HepG2 (cell line): ENCODE data around the gene SETD1A. TPM values are rescaled to one million over a fixed set of nuclear protein-coding genes. Genes with fewer than 3 reads are reported as not detected.

ENCODE experiments used
- CCDC6 ChIP-seq: sonication (generic); formaldehyde crosslinking; IDR thresholded peaks from 2 replicates; pipeline ENCODE4 v1.8.1; 2022; ENCODE audit warnings: mild to moderate bottlenecking, missing genetic modification reagents, moderate library complexity
- DMAP1 ChIP-seq: IDR thresholded peaks from 2 replicates; pipeline ENCODE4 v1.6.1; 2016
- HNF4A ChIP-seq: sonication (generic); formaldehyde crosslinking; IDR thresholded peaks from 2 replicates; pipeline ENCODE4 v1.4.0; 2020; ENCODE audit warnings: missing genetic modification reagents
- KLF12 ChIP-seq: sonication (generic); formaldehyde crosslinking; IDR thresholded peaks from 2 replicates; pipeline ENCODE4 v1.4.0; 2020; ENCODE audit warnings: missing genetic modification reagents, borderline replicate concordance
- KLF16 ChIP-seq, 2 experiments: sonication (generic) in 1 of 2; formaldehyde crosslinking in 1 of 2; IDR thresholded peaks; 2 replicates each; pipeline versions ENCODE4 v1.6.1 to v1.8.0; 2016 to 2023; ENCODE audit warnings: missing genetic modification reagents in 2 of 2, missing compliant biosample characterization in 1 of 2
- NPAS2 ChIP-seq: sonication (generic); formaldehyde crosslinking; IDR thresholded peaks from 2 replicates; pipeline ENCODE4 v1.8.0; 2022; ENCODE audit warnings: mild to moderate bottlenecking, missing genetic modification reagents, borderline replicate concordance
- NR2F1 ChIP-seq, 2 experiments: fragments of 450-650 bp in 1 of 2; formaldehyde crosslinking in 1 of 2; IDR thresholded peaks; 2 replicates each; pipeline versions ENCODE4 v1.5.0 to v1.6.1; 2016 to 2020; ENCODE audit warnings: mild to moderate bottlenecking in 1 of 2, missing compliant biosample characterization in 1 of 2, missing genetic modification reagents in 1 of 2, moderate library complexity in 1 of 2
- RORA ChIP-seq: sonication (generic); formaldehyde crosslinking; IDR thresholded peaks from 2 replicates; pipeline ENCODE4 v1.5.0; 2020; ENCODE audit warnings: mild to moderate bottlenecking, missing genetic modification reagents, moderate library complexity
- ZBTB8A ChIP-seq: sonication (generic); formaldehyde crosslinking; IDR thresholded peaks from 2 replicates; pipeline ENCODE4 v1.4.0; 2020; ENCODE audit warnings: mild to moderate bottlenecking, low read depth, missing genetic modification reagents, borderline replicate concordance
- ZMYM4 ChIP-seq: sonication (generic); formaldehyde crosslinking; IDR thresholded peaks from 2 replicates; pipeline ENCODE4 v1.8.1; 2023; ENCODE audit warnings: mild to moderate bottlenecking, missing genetic modification reagents
- ZNF724P ChIP-seq: sonication (generic); formaldehyde crosslinking; IDR thresholded peaks from 2 replicates; pipeline ENCODE4 v1.8.0; 2022; ENCODE audit warnings: missing genetic modification reagents, borderline replicate concordance
- ZNF850 ChIP-seq: sonication (generic); formaldehyde crosslinking; conservative IDR thresholded peaks from 2 replicates; pipeline ENCODE4 v1.9.0; 2021; ENCODE audit warnings: mild to moderate bottlenecking, missing genetic modification reagents
- ZSCAN12 ChIP-seq: sonication (generic); formaldehyde crosslinking; IDR thresholded peaks from 2 replicates; pipeline ENCODE4 v1.9.0; 2021; ENCODE audit warnings: mild to moderate bottlenecking, missing genetic modification reagents
- polyA plus RNA-seq, 8 experiments: library from polyadenylated mRNA; depleted of rRNA in 3 of 8; stranded (reverse) in 7 of 8; unstranded in 1 of 8; fragments of >200 nt; fragmentation: Illumina TruSeq in 4 of 8; extraction: Trizol in 4 of 8; gene quantifications; 2 replicates each; pipeline versions ENCODE4 v1.2.1 to v1.2.3, GENCODE V29; 2011 to 2016; ENCODE audit warnings: low read depth in 4 of 8, missing spikeins in 1 of 8, mixed read lengths in 1 of 8; ENCODE audit not compliant: insufficient read depth in 1 of 8
- total RNA-seq, 5 experiments: library from RNA; depleted of rRNA; stranded (reverse); fragments of >200 nt; fragmentation: Illumina TruSeq; extraction: Trizol; gene quantifications; 2 replicates each; pipeline ENCODE4 v1.2.3, GENCODE V29; 2016; ENCODE audit warnings: low read depth in 1 of 5
- TF ChIP-seq, protein P1 (sequence below): sonication (generic); formaldehyde crosslinking; IDR thresholded peaks from 2 replicates; pipeline ENCODE4 v1.5.0; 2020; ENCODE audit warnings: mild to moderate bottlenecking, missing genetic modification reagents, borderline replicate concordance
- TF ChIP-seq, protein P2 (sequence below): sonication (generic); formaldehyde crosslinking; IDR thresholded peaks from 2 replicates; pipeline ENCODE4 v1.4.0; 2020; ENCODE audit warnings: mild to moderate bottlenecking, missing genetic modification reagents, borderline replicate concordance
- TF ChIP-seq, protein P3 (sequence below): IDR thresholded peaks from 2 replicates; pipeline ENCODE4 v1.6.1; 2018; ENCODE audit warnings: missing genetic modification reagents
- TF ChIP-seq, protein P4 (sequence below): sonication (generic); formaldehyde crosslinking; IDR thresholded peaks from 2 replicates; pipeline ENCODE4 v1.4.0; 2020; ENCODE audit warnings: mild to moderate bottlenecking, missing genetic modification reagents

The SETD1A gene
- total and polyA plus RNA-seq, 2 of the 13 experiments (the other 11 are each of a cell fraction or from before 2014, with no cell fraction given), result 3.8 to 5.6 TPM

DNA sequence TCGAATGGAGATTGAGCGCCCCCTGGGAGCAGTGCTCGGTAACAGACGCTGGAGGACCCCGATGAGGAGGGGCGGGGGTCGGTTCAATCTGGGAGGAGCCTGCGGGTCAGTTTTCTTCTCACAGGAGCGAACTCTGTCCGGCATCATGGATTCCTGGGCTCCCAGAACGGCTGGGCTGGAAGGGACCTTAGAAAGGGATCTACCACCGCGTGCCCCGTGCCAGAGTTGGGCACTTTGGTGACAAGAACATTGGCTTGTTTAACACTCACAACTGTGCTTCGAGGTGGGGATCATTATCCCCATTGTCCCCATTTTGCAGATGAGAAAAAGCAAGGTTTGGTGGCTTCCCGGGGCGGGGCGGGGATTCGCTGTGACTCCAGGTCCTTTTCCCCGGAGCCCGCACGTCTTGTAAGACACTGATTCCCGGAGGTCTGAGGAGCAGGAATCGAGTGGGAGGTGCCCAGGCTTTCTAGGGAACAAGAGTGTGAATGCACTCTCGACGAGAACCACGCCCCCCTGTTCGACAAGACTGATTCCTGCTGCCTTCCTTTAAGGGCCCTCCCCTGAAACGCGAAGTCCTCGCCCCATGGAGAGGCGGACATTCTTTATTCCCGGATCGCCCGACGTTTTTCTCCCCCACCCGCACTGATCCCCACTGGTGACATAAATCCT lies 35.7 kb upstream of the SETD1A start (continued):
- TF ChIP-seq, protein P1, sequence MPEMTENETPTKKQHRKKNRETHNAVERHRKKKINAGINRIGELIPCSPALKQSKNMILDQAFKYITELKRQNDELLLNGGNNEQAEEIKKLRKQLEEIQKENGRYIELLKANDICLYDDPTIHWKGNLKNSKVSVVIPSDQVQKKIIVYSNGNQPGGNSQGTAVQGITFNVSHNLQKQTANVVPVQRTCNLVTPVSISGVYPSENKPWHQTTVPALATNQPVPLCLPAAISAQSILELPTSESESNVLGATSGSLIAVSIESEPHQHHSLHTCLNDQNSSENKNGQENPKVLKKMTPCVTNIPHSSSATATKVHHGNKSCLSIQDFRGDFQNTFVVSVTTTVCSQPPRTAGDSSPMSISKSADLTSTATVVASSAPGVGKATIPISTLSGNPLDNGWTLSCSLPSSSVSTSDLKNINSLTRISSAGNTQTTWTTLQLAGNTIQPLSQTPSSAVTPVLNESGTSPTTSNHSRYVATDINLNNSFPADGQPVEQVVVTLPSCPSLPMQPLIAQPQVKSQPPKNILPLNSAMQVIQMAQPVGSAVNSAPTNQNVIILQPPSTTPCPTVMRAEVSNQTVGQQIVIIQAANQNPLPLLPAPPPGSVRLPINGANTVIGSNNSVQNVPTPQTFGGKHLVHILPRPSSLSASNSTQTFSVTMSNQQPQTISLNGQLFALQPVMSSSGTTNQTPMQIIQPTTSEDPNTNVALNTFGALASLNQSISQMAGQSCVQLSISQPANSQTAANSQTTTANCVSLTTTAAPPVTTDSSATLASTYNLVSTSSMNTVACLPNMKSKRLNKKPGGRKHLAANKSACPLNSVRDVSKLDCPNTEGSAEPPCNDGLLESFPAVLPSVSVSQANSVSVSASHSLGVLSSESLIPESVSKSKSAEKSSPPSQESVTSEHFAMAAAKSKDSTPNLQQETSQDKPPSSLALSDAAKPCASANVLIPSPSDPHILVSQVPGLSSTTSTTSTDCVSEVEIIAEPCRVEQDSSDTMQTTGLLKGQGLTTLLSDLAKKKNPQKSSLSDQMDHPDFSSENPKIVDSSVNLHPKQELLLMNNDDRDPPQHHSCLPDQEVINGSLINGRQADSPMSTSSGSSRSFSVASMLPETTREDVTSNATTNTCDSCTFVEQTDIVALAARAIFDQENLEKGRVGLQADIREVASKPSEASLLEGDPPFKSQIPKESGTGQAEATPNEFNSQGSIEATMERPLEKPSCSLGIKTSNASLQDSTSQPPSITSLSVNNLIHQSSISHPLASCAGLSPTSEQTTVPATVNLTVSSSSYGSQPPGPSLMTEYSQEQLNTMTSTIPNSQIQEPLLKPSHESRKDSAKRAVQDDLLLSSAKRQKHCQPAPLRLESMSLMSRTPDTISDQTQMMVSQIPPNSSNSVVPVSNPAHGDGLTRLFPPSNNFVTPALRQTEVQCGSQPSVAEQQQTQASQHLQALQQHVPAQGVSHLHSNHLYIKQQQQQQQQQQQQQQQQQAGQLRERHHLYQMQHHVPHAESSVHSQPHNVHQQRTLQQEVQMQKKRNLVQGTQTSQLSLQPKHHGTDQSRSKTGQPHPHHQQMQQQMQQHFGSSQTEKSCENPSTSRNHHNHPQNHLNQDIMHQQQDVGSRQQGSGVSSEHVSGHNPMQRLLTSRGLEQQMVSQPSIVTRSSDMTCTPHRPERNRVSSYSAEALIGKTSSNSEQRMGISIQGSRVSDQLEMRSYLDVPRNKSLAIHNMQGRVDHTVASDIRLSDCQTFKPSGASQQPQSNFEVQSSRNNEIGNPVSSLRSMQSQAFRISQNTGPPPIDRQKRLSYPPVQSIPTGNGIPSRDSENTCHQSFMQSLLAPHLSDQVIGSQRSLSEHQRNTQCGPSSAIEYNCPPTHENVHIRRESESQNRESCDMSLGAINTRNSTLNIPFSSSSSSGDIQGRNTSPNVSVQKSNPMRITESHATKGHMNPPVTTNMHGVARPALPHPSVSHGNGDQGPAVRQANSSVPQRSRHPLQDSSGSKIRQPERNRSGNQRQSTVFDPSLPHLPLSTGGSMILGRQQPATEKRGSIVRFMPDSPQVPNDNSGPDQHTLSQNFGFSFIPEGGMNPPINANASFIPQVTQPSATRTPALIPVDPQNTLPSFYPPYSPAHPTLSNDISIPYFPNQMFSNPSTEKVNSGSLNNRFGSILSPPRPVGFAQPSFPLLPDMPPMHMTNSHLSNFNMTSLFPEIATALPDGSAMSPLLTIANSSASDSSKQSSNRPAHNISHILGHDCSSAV (CRISPR knock-in tag), result 0 out of 2 replicates have a peak, but pooled peaks have one; percentile 56
- TF ChIP-seq HNF4A (CRISPR knock-in tag) (peak; percentile 26; the same call in 1 of the 2 replicates), CCDC6 (peak; percentile 67; the same call in 1 of the 2 replicates), NPAS2 (CRISPR knock-in tag) (no peak), RORA (CRISPR knock-in tag) (no peak), NR2F1 (CRISPR knock-in tag; IDR thresholded peaks at IDR 0.05) (no peak), ZBTB8A (CRISPR knock-in tag) (no peak), KLF12 (CRISPR knock-in tag) (0 out of 2 replicates have a peak, but pooled peaks have one; percentile 13), ZNF850 (CRISPR knock-in tag) (peak; percentile 94), ZSCAN12 (CRISPR knock-in tag) (no peak), KLF16 (CRISPR knock-in tag; IDR thresholded peaks at IDR 0.05) (peak in 1 of 2 experiments; percentile 64; a peak in 2 of 4 replicates), DMAP1 (CRISPR knock-in tag) (no peak), ZNF724P (no peak), ZMYM4 (CRISPR knock-in tag) (peak; percentile 28; the same call in 1 of the 2 replicates)
- TF ChIP-seq, protein P2, sequence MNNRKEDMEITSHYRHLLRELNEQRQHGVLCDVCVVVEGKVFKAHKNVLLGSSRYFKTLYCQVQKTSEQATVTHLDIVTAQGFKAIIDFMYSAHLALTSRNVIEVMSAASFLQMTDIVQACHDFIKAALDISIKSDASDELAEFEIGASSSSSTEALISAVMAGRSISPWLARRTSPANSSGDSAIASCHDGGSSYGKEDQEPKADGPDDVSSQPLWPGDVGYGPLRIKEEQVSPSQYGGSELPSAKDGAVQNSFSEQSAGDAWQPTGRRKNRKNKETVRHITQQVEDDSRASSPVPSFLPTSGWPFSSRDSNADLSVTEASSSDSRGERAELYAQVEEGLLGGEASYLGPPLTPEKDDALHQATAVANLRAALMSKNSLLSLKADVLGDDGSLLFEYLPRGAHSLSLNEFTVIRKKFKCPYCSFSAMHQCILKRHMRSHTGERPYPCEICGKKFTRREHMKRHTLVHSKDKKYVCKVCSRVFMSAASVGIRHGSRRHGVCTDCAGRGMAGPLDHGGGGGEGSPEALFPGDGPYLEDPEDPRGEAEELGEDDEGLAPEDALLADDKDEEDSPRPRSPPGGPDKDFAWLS (CRISPR knock-in tag), result 0 out of 2 replicates have a peak, but pooled peaks have one; percentile 80
- TF ChIP-seq, protein P3, sequence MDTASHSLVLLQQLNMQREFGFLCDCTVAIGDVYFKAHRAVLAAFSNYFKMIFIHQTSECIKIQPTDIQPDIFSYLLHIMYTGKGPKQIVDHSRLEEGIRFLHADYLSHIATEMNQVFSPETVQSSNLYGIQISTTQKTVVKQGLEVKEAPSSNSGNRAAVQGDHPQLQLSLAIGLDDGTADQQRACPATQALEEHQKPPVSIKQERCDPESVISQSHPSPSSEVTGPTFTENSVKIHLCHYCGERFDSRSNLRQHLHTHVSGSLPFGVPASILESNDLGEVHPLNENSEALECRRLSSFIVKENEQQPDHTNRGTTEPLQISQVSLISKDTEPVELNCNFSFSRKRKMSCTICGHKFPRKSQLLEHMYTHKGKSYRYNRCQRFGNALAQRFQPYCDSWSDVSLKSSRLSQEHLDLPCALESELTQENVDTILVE, result 0 out of 2 replicates have a peak, but pooled peaks have one; percentile 22
- TF ChIP-seq, protein P4, sequence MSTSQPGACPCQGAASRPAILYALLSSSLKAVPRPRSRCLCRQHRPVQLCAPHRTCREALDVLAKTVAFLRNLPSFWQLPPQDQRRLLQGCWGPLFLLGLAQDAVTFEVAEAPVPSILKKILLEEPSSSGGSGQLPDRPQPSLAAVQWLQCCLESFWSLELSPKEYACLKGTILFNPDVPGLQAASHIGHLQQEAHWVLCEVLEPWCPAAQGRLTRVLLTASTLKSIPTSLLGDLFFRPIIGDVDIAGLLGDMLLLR (CRISPR knock-in tag), result no peak
